ENCODE measurements around the gene PEX7. TPM values are rescaled to one million over a fixed set of nuclear protein-coding genes. Genes with fewer than 3 reads are reported as not detected.

Gene PEX7
- total RNA-seq, 1 donor from 2014 or later = 6.8 TPM

- POLR2A ChIA-PET = no interaction called here
- Mint-ChIP-seq H3K9me3 (no peaks in the 10 kb centered on the region), H3K36me3 (ENCODE audit: low read depth) (no peaks in the 10 kb centered on the region), H3K27ac (no peak overlapping the region), H3K27me3 (peaks cover 6% of the 10 kb centered on the region), H3K4me3 (no peak overlapping the region), H3K4me1 (peaks cover 8% of the 10 kb centered on the region)
- ATAC-seq (ENCODE audit: low read depth) (no peak), DNase-seq (no peak)
- intact Hi-C loops (cut with micrococcal nuclease) = no loop called here
- no peak for TF ChIP-seq CTCF (IDR thresholded peaks at IDR 0.05)
- CTCF ChIA-PET = no interaction called here
These were observed 138.4 kb downstream of the PEX7 start for GRCh38 chr6:136960781-136961180.

- H3K4me1 Mint-ChIP-seq = peaks cover 5% of the 10 kb centered on the region
- no peak for ATAC-seq (ENCODE audit: low read depth)
- intact Hi-C loops (cut with micrococcal nuclease) = no loop called here
- no peaks in the 10 kb centered on the region for H3K9me3 Mint-ChIP-seq
- POLR2A ChIA-PET = no interaction called here
- H3K27me3 Mint-ChIP-seq = peaks cover 11% of the 10 kb centered on the region
- no peak overlapping the region for H3K27ac Mint-ChIP-seq
- H3K4me3 Mint-ChIP-seq = no peak overlapping the region
- CTCF ChIA-PET = no interaction called here
- H3K36me3 Mint-ChIP-seq (ENCODE audit: low read depth) = no peaks in the 10 kb centered on the region
- no peak for DNase-seq
- no peak for TF ChIP-seq CTCF (IDR thresholded peaks at IDR 0.05)
These were observed 139.5 kb downstream of the PEX7 start for GRCh38 chr6:136961848-136962247.

GRCh38 chr6:136962661-136963060 is 140.3 kb downstream of the PEX7 start:
- H3K9me3 Mint-ChIP-seq = no peaks in the 10 kb centered on the region
- POLR2A ChIA-PET = no interaction called here
- intact Hi-C loops (cut with micrococcal nuclease) = no loop called here
- no peak for ATAC-seq (ENCODE audit: low read depth)
- H3K4me3 Mint-ChIP-seq = no peak overlapping the region
- peaks cover 14% of the 10 kb centered on the region for H3K27me3 Mint-ChIP-seq
- no peaks in the 10 kb centered on the region for H3K36me3 Mint-ChIP-seq (ENCODE audit: low read depth)
- no peaks in the 10 kb centered on the region for H3K4me1 Mint-ChIP-seq
- no peak overlapping the region for H3K27ac Mint-ChIP-seq
- TF ChIP-seq CTCF (IDR thresholded peaks at IDR 0.05) = no peak
- CTCF ChIA-PET = no interaction called here
- no peak for DNase-seq

GRCh38 chr6:136963259-136963658 is 140.9 kb downstream of the PEX7 start:
- ChIA-PET POLR2A (no interaction called here), CTCF (no interaction called here)
- Mint-ChIP-seq H3K4me3 (no peak overlapping the region), H3K9me3 (no peaks in the 10 kb centered on the region), H3K4me1 (peaks cover 3% of the 10 kb centered on the region), H3K36me3 (ENCODE audit: low read depth) (no peaks in the 10 kb centered on the region), H3K27me3 (peaks cover 15% of the 10 kb centered on the region), H3K27ac (no peak overlapping the region)
- DNase-seq (no peak), ATAC-seq (ENCODE audit: low read depth) (no peak)
- no peak for TF ChIP-seq CTCF (IDR thresholded peaks at IDR 0.05)
- intact Hi-C loops (cut with micrococcal nuclease) = no loop called here

Other genes with a start within 250 kb of the PEX7 start
- 21.6 and 24.4 TPM in 2 replicates for gene MAP3K5, start 30.1 kb upstream of the PEX7 start, total RNA-seq
- not detected in 2 replicates for gene SLC35D3, start 99.7 kb downstream of the PEX7 start, total RNA-seq
- gene IL20RA, start 222.4 kb downstream of the PEX7 start, total RNA-seq = not detected in 2 replicates